ENCODE measurements around the gene LAMB2. TPM values are rescaled to one million over a fixed set of nuclear protein-coding genes. Genes with fewer than 3 reads are reported as not detected.
A peak's percentile ranks its signal among the peaks of the same experiment; 100 is the strongest.

The LAMB2 gene
- total and polyA plus RNA-seq, 10 of the 15 experiments (the other 5 are each of a cell fraction or from before 2014, with no cell fraction given): 0.13 to 3.2 (median 0.64) TPM; not detected in 3

DNA sequence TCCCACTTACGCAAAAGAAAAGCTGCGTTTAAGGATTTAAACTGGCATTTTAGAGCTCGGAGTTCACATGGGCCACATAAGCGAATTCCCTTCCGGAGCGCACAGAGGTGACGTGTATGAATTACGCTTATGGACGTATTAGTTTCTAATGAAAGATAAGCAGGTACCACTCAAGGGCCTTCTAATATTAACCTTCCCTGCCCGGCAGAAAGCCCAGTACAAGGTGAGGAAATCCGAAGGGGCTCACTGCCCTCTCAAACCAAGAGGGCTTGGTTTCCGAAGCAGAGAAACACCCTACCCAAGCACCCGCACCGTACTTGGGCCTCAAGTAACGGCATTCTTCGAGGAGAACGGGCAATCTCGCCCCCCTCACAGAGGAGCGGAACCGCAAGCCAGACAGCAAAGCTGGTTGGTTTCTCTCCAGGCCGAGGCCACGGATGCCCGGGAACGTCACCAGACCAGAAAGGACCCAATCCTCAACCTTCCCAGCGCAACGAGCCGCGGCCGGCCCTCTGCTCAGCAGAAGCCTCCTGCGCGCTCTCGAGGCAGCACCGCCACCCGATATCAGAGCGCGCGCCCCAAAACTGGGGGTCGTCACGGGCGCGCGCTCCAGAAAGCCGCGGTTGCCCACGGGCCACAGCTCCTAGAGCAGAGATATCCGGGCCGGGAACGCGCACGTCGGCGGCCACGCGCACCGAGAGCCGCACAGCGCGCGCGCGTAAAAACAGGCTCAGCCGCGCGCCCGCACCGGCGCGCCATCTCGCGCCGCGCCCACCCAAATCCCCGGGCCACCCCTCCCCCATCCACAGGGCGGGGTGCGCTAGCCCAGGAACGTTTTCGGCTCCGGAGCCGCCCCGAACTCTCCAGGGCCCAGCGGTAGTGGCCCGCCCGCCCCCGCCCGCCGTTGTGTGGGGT lies 39.7 kb downstream of the LAMB2 start (continued):
- TF ChIP-seq, protein P1, sequence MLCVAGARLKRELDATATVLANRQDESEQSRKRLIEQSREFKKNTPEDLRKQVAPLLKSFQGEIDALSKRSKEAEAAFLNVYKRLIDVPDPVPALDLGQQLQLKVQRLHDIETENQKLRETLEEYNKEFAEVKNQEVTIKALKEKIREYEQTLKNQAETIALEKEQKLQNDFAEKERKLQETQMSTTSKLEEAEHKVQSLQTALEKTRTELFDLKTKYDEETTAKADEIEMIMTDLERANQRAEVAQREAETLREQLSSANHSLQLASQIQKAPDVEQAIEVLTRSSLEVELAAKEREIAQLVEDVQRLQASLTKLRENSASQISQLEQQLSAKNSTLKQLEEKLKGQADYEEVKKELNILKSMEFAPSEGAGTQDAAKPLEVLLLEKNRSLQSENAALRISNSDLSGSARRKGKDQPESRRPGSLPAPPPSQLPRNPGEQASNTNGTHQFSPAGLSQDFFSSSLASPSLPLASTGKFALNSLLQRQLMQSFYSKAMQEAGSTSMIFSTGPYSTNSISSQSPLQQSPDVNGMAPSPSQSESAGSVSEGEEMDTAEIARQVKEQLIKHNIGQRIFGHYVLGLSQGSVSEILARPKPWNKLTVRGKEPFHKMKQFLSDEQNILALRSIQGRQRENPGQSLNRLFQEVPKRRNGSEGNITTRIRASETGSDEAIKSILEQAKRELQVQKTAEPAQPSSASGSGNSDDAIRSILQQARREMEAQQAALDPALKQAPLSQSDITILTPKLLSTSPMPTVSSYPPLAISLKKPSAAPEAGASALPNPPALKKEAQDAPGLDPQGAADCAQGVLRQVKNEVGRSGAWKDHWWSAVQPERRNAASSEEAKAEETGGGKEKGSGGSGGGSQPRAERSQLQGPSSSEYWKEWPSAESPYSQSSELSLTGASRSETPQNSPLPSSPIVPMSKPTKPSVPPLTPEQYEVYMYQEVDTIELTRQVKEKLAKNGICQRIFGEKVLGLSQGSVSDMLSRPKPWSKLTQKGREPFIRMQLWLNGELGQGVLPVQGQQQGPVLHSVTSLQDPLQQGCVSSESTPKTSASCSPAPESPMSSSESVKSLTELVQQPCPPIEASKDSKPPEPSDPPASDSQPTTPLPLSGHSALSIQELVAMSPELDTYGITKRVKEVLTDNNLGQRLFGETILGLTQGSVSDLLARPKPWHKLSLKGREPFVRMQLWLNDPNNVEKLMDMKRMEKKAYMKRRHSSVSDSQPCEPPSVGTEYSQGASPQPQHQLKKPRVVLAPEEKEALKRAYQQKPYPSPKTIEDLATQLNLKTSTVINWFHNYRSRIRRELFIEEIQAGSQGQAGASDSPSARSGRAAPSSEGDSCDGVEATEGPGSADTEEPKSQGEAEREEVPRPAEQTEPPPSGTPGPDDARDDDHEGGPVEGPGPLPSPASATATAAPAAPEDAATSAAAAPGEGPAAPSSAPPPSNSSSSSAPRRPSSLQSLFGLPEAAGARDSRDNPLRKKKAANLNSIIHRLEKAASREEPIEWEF (IDR thresholded peaks at IDR 0.05; ENCODE audit: insufficient replicate concordance, low read depth, low read length): no peak
- peak; percentile 39; the same call in 1 of the 2 replicates for TF ChIP-seq LARP7 (IDR thresholded peaks at IDR 0.05)
- TF ChIP-seq NR2C1 (IDR thresholded peaks at IDR 0.05): peak; percentile 55
- TF ChIP-seq, protein P2, sequence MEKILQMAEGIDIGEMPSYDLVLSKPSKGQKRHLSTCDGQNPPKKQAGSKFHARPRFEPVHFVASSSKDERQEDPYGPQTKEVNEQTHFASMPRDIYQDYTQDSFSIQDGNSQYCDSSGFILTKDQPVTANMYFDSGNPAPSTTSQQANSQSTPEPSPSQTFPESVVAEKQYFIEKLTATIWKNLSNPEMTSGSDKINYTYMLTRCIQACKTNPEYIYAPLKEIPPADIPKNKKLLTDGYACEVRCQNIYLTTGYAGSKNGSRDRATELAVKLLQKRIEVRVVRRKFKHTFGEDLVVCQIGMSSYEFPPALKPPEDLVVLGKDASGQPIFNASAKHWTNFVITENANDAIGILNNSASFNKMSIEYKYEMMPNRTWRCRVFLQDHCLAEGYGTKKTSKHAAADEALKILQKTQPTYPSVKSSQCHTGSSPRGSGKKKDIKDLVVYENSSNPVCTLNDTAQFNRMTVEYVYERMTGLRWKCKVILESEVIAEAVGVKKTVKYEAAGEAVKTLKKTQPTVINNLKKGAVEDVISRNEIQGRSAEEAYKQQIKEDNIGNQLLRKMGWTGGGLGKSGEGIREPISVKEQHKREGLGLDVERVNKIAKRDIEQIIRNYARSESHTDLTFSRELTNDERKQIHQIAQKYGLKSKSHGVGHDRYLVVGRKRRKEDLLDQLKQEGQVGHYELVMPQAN (conservative IDR thresholded peaks at IDR 0.05): peak; percentile 56; the same call in 1 of the 2 replicates
- peak; percentile 21; the same call in 1 of the 2 replicates for TF ChIP-seq ATF7 (IDR thresholded peaks at IDR 0.05; ENCODE audit: low read depth)
- 0 out of 2 replicates have a peak, but pooled peaks have one; percentile 42 for TF ChIP-seq RB1 (IDR thresholded peaks at IDR 0.05; ENCODE audit: borderline replicate concordance)
- 0 out of 2 replicates have a peak, but pooled peaks have one; percentile 54 for TF ChIP-seq WRNIP1 (IDR thresholded peaks at IDR 0.05; ENCODE audit: borderline replicate concordance, low read depth, low read length)
- TF ChIP-seq, protein P3, sequence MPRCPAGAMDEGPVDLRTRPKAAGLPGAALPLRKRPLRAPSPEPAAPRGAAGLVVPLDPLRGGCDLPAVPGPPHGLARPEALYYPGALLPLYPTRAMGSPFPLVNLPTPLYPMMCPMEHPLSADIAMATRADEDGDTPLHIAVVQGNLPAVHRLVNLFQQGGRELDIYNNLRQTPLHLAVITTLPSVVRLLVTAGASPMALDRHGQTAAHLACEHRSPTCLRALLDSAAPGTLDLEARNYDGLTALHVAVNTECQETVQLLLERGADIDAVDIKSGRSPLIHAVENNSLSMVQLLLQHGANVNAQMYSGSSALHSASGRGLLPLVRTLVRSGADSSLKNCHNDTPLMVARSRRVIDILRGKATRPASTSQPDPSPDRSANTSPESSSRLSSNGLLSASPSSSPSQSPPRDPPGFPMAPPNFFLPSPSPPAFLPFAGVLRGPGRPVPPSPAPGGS (IDR thresholded peaks at IDR 0.05; ENCODE audit: borderline replicate concordance, insufficient read depth, low read depth, low read length, poor library complexity, severe bottlenecking): no peak
- TF ChIP-seq ZNF207 (IDR thresholded peaks at IDR 0.05; ENCODE audit: borderline replicate concordance): peak; percentile 64; the same call in 1 of the 2 replicates
- no peak; the same call in none of the 2 replicates for TF ChIP-seq MXI1 (IDR thresholded peaks at IDR 0.05; ENCODE audit: low read depth, low read length)
- TF ChIP-seq MTA3 (IDR thresholded peaks at IDR 0.05; ENCODE audit: borderline replicate concordance, low read length): no peak
- TF ChIP-seq, protein P4, sequence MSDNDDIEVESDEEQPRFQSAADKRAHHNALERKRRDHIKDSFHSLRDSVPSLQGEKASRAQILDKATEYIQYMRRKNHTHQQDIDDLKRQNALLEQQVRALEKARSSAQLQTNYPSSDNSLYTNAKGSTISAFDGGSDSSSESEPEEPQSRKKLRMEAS (IDR thresholded peaks at IDR 0.05; ENCODE audit: low read depth, low read length): peak; percentile 11; the same call in 1 of the 2 replicates
- no peak for TF ChIP-seq ETV6 (conservative IDR thresholded peaks at IDR 0.05 in 1 of 2, IDR thresholded peaks at IDR 0.05 in 1 of 2; ENCODE audit: borderline replicate concordance in 1 of 2, low read depth in 1 of 2)
- TF ChIP-seq POU2F2 (IDR thresholded peaks at IDR 0.05; ENCODE audit: borderline replicate concordance, low read depth, low read length): no peak
- TF ChIP-seq, protein P5, sequence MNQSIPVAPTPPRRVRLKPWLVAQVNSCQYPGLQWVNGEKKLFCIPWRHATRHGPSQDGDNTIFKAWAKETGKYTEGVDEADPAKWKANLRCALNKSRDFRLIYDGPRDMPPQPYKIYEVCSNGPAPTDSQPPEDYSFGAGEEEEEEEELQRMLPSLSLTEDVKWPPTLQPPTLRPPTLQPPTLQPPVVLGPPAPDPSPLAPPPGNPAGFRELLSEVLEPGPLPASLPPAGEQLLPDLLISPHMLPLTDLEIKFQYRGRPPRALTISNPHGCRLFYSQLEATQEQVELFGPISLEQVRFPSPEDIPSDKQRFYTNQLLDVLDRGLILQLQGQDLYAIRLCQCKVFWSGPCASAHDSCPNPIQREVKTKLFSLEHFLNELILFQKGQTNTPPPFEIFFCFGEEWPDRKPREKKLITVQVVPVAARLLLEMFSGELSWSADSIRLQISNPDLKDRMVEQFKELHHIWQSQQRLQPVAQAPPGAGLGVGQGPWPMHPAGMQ (IDR thresholded peaks at IDR 0.05; ENCODE audit: borderline replicate concordance): no peak
